Hepatocyte (in vitro differentiated cells): ENCODE results near the gene HSD3B7. TPM values are rescaled to one million over a fixed set of nuclear protein-coding genes. Genes with fewer than 3 reads are reported as not detected.

Experiments used
- DNase-seq: peaks from one replicate; pipeline ENCODE4 v3.0.0-alpha.2; 2016; ENCODE audit warnings: low spot score
- H2AFZ ChIP-seq: fragments of 200-600 bp; sonication (generic); 2 replicates; pipeline ENCODE4 v1.6.0; 2016; ENCODE audit warnings: antibody characterized with exemption, mild to moderate bottlenecking
- H3K27ac ChIP-seq: fragments of 200-600 bp; sonication (generic); 2 replicates; pipeline ENCODE4 v1.5.1; 2016; ENCODE audit warnings: mild to moderate bottlenecking
- H3K27me3 ChIP-seq: fragments of 200-600 bp; sonication (generic); 2 replicates; pipeline ENCODE4 v1.6.1; 2016
- H3K36me3 ChIP-seq: fragments of 200-600 bp; sonication (generic); replicated peaks from 2 replicates; pipeline ENCODE4 v1.5.1; 2016; ENCODE audit warnings: low read depth; ENCODE audit not compliant: insufficient read depth
- H3K4me1 ChIP-seq: fragments of 200-600 bp; sonication (generic); 2 replicates; pipeline ENCODE4 v1.5.1; 2016; ENCODE audit warnings: mild to moderate bottlenecking, moderate library complexity; ENCODE audit not compliant: insufficient read depth
- H3K4me2 ChIP-seq: fragments of 200-600 bp; sonication (generic); 2 replicates; pipeline ENCODE4 v1.6.0; 2016
- H3K4me3 ChIP-seq: fragments of 200-600 bp; sonication (generic); 2 replicates; pipeline ENCODE4 v1.5.1; 2016; ENCODE audit warnings: mild to moderate bottlenecking
- H3K79me2 ChIP-seq: fragments of 200-600 bp; sonication (generic); 2 replicates; pipeline ENCODE4 v1.6.0; 2017; ENCODE audit warnings: mild to moderate bottlenecking
- H3K9me2 ChIP-seq: fragments of 200-600 bp; sonication (generic); replicated peaks from 2 replicates; pipeline ENCODE4 v1.6.0; 2017; ENCODE audit warnings: mild to moderate bottlenecking; ENCODE audit not compliant: insufficient read depth
- H3K9me3 ChIP-seq: fragments of 200-600 bp; sonication (generic); 2 replicates; pipeline ENCODE4 v1.5.1; 2016; ENCODE audit warnings: low read depth, mild to moderate bottlenecking
- H4K20me1 ChIP-seq: fragments of 200-600 bp; sonication (generic); 2 replicates; pipeline ENCODE4 v1.6.0; 2016; ENCODE audit warnings: mild to moderate bottlenecking; ENCODE audit not compliant: insufficient read depth, poor library complexity, severe bottlenecking
- CTCF ChIP-seq: fragments of 200-600 bp; sonication (generic); IDR thresholded peaks from 2 replicates; pipeline ENCODE4 v1.5.1; 2016; ENCODE audit warnings: antibody characterized with exemption, mild to moderate bottlenecking; ENCODE audit not compliant: poor library complexity
- EZH2 ChIP-seq: fragments of 200-600 bp; sonication (generic); IDR thresholded peaks from 2 replicates; pipeline ENCODE4 v1.6.1; 2016; ENCODE audit warnings: antibody characterized with exemption, mild to moderate bottlenecking, borderline replicate concordance
- EZH2phosphoT487 ChIP-seq: fragments of 200-600 bp; sonication (generic); IDR thresholded peaks from one replicate; pipeline ENCODE4 v1.6.1; 2018; ENCODE audit warnings: antibody characterized with exemption, mild to moderate bottlenecking, low read depth, moderate library complexity; ENCODE audit not compliant: unreplicated experiment, severe bottlenecking
- WGBS: methylation state at CpG from one replicate; pipeline ENCODE4 v1.1.6; 2016; ENCODE audit warnings: low lambda C conversion rate; ENCODE audit errors: missing lambda C conversion rate; 5-methylcytosine and 5-hydroxymethylcytosine counted together
- polyA plus RNA-seq: library from polyadenylated mRNA; unstranded; fragments of >200 nt; fragmentation: Nextera tagmentation; extraction: Ambion mirVana; gene quantifications from 2 replicates; pipeline ENCODE4 v1.2.1, GENCODE V29; 2016
- total RNA-seq: library from RNA; depleted of rRNA; stranded (reverse); fragments of >200 nt; gene quantifications from 2 replicates; pipeline ENCODE4 v1.2.3, GENCODE V29; 2014

Gene HSD3B7
- total and polyA plus RNA-seq, 2 experiments from 2014 or later: 17.5 to 20.8 TPM

GRCh38 chr16:30983898-30984610 is 953 bp upstream of the HSD3B7 start:
- no peak overlapping the region for H2AFZ ChIP-seq
- no peaks in the 10 kb centered on the region for H3K9me2 ChIP-seq
- no peak overlapping the region for H3K4me3 ChIP-seq
- 94% methylated on average over 13 of the region's 14 CpGs for WGBS
- peaks cover 6% of the 10 kb centered on the region for H3K4me1 ChIP-seq
- H3K27me3 ChIP-seq: no peaks in the 10 kb centered on the region
- H3K79me2 ChIP-seq: no peaks in the 10 kb centered on the region
- no peaks in the 10 kb centered on the region for H3K9me3 ChIP-seq
- TF ChIP-seq CTCF (no peak), EZH2 (no peak), EZH2phosphoT487 (no peak)
- no peaks in the 10 kb centered on the region for H3K36me3 ChIP-seq
- DNase-seq: no peak
- no peaks in the 10 kb centered on the region for H4K20me1 ChIP-seq
- H3K4me2 ChIP-seq: no peak overlapping the region
- H3K27ac ChIP-seq: no peak overlapping the region

GRCh38 chr16:30985401-30986128 is 558 bp downstream of the HSD3B7 start:
- Histone ChIP-seq H3K9me2 (no peaks in the 10 kb centered on the region), H3K4me2 (peak overlapping the region; percentile 78), H3K79me2 (no peaks in the 10 kb centered on the region), H3K4me1 (peaks cover 6% of the 10 kb centered on the region), H3K36me3 (no peaks in the 10 kb centered on the region), H3K27ac (peak overlapping the region; percentile 58), H2AFZ (peak overlapping the region; percentile 5), H3K4me3 (no peak overlapping the region), H3K9me3 (no peaks in the 10 kb centered on the region), H3K27me3 (no peaks in the 10 kb centered on the region), H4K20me1 (no peaks in the 10 kb centered on the region)
- DNase-seq: peak; percentile 80
- 82% methylated on average over 20 of the region's 20 CpGs for WGBS
- TF ChIP-seq EZH2: no peak
- TF ChIP-seq CTCF: peak; percentile 27

- Histone ChIP-seq H3K36me3 (no peaks in the 10 kb centered on the region), H3K4me1 (peaks cover 6% of the 10 kb centered on the region), H3K4me2 (peak overlapping the region; percentile 78), H2AFZ (no peak overlapping the region), H3K9me3 (no peaks in the 10 kb centered on the region), H4K20me1 (no peaks in the 10 kb centered on the region), H3K27ac (no peak overlapping the region), H3K4me3 (no peak overlapping the region), H3K9me2 (no peaks in the 10 kb centered on the region), H3K79me2 (no peaks in the 10 kb centered on the region), H3K27me3 (no peaks in the 10 kb centered on the region)
- TF ChIP-seq CTCF: no peak
- no peak for TF ChIP-seq EZH2
- TF ChIP-seq EZH2phosphoT487: no peak
- WGBS: 95% methylated on average over 29 of the region's 29 CpGs
- no peak for DNase-seq
Observed at GRCh38 chr16:30986129-30986991, 1.4 kb downstream of the HSD3B7 start.
